ENCODE results near the gene MMP27. TPM values are rescaled to one million over a fixed set of nuclear protein-coding genes. Genes with fewer than 3 reads are reported as not detected.
"Not testable (repeated sequence)": the region's sequence is repeated elsewhere in the genome, so short reads cannot be mapped to it uniquely, and the experiment has no call there.

The MMP27 gene
- total and polyA plus RNA-seq, 5 donors from 2014 or later = not detected

DNA sequence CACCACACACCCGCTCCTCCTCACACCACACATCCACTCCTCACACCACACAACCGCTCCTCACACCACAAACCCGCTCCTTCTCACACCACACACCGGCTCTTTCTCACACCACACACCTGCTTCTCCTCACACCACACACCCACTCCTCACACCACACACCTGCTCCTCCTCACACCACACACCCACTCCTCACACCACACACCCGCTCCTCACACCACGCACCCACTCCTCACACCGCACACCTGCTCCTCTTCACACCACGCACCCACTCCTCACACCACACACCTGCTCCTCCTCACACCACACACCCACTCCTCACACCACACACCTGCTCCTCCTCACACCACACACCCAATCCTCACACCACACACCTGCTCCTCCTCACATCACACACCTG lies 25.4 kb upstream of the MMP27 start:
- DNase-seq; H3K4me1 ChIP-seq (ENCODE audit: control insufficient read depth, insufficient read depth, low read length, poor library complexity, severe bottlenecking); H3K36me3 Mint-ChIP-seq; H3K4me3 ChIP-seq (ENCODE audit: low read depth, low read length); H3K4me3 Mint-ChIP-seq; ATAC-seq (ENCODE audit: low read depth in 2 of 2); H3K27ac ChIP-seq (ENCODE audit: insufficient read depth, low read length, poor library complexity, severe bottlenecking); H3K9me3 ChIP-seq (ENCODE audit: control insufficient read depth in 2 of 2, low read length in 2 of 2); H3K36me3 ChIP-seq (ENCODE audit: control insufficient read depth, insufficient read depth, low read length); H3K27me3 Mint-ChIP-seq; H3K9me3 Mint-ChIP-seq; H3K4me1 Mint-ChIP-seq; H3K27me3 ChIP-seq (ENCODE audit: control insufficient read depth, insufficient read depth, low read length); H3K27ac Mint-ChIP-seq: not testable (repeated sequence)

DNA sequence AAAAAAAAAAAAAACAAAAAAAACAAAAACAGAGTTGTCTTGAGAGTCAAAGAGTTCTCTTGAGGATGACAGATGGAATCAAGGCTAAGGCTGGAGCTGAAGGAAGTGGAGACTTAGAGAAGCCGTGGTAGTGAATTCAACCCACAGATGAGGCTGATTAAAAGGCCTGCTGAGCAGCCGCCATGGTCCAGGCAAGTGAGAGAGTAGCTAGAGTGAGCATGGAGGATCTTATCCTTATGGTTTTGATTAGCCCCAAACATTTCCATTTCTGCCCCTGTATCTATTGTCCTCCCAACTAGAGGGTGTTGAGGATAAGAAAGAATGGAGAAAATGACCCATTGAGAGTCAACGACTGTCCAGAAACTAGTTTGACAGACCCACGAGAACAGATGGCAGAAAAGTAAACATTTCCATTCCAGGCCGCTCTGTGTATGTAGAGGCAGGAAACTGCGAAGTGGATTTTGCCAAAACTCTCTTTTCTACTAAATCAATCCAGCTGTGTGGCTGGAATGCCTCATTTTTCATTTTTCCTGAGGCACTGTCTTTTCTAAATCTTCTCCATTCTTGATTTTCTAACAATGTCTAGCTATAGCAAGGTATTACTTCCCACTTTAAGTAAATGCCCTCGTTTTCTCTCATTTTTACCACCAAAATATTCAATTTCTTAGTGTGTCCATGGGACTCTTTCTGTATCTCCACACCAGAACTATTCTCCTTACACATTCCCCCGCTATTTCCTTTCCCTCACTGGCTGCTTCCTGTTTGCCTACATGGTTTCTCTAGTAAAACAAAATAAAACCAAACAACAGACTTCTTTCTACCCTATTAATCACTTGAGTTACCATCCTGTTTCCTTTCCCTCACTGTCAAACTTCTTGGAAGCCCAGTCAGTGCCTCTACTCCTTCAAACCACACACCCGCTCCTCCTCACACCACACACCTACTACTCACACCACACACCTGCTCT lies 24.6 kb upstream of the MMP27 start:
- no peak for ATAC-seq (ENCODE audit: low read depth in 2 of 2)
- no peak overlapping the region for H3K27ac Mint-ChIP-seq
- no peak overlapping the region for H3K4me3 Mint-ChIP-seq

DNA sequence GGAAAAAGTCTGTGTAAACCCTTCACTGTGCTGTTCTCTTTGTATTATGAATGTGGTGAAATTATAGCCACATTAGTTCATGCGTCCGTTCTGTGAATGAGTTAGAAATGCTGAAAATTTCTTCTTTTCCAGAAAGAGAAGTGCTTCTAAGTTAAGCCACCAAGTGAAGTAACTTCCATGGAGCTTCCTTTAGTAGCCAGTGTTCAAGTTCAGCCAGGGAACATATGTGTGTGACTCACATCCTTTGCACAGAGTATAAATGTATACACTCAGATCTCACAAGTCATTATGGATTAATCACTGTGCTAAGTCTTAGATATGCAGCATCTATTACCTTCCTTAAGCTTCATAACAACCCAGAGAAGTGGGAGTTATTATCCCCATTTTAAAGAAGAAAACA lies 22.3 kb upstream of the MMP27 start:
- DNase-seq = no peak
- no peak overlapping the region for H3K4me3 ChIP-seq (ENCODE audit: low read depth, low read length)
- Mint-ChIP-seq H3K27me3 (peaks cover 4% of the 10 kb centered on the region), H3K4me3 (no peak overlapping the region), H3K9me3 (peaks cover 0 to 4% (median 0%) of the 10 kb centered on the region in 7 donors), H3K27ac (no peak overlapping the region), H3K4me1 (no peaks in the 10 kb centered on the region), H3K36me3 (no peaks in the 10 kb centered on the region)
- no peak for ATAC-seq (ENCODE audit: low read depth in 2 of 2)
- H3K9me3 ChIP-seq (ENCODE audit: control insufficient read depth in 2 of 2, low read length in 2 of 2) = no peaks in the 10 kb centered on the region
- H3K4me1 ChIP-seq (ENCODE audit: control insufficient read depth, insufficient read depth, low read length, poor library complexity, severe bottlenecking) = no peaks in the 10 kb centered on the region
- no peak overlapping the region for H3K27ac ChIP-seq (ENCODE audit: insufficient read depth, low read length, poor library complexity, severe bottlenecking)
- no peaks in the 10 kb centered on the region for H3K27me3 ChIP-seq (ENCODE audit: control insufficient read depth, insufficient read depth, low read length)
- H3K36me3 ChIP-seq (ENCODE audit: control insufficient read depth, insufficient read depth, low read length) = no peaks in the 10 kb centered on the region

More for the DNA sequence above, 24.6 kb upstream of the MMP27 start:
- Mint-ChIP-seq H3K4me1 (no peaks in the 10 kb centered on the region), H3K9me3 (peaks cover 0 to 4% (median 0%) of the 10 kb centered on the region in 7 donors), H3K27me3 (peaks cover 4% of the 10 kb centered on the region), H3K36me3 (no peaks in the 10 kb centered on the region)
- DNase-seq = no peak
- no peaks in the 10 kb centered on the region for H3K27me3 ChIP-seq (ENCODE audit: control insufficient read depth, insufficient read depth, low read length)
- no peaks in the 10 kb centered on the region for H3K4me1 ChIP-seq (ENCODE audit: control insufficient read depth, insufficient read depth, low read length, poor library complexity, severe bottlenecking)
- no peaks in the 10 kb centered on the region for H3K36me3 ChIP-seq (ENCODE audit: control insufficient read depth, insufficient read depth, low read length)
- H3K27ac ChIP-seq (ENCODE audit: insufficient read depth, low read length, poor library complexity, severe bottlenecking) = no peak overlapping the region
- no peak overlapping the region for H3K4me3 ChIP-seq (ENCODE audit: low read depth, low read length)
- H3K9me3 ChIP-seq (ENCODE audit: control insufficient read depth in 2 of 2, low read length in 2 of 2) = no peaks in the 10 kb centered on the region

DNA sequence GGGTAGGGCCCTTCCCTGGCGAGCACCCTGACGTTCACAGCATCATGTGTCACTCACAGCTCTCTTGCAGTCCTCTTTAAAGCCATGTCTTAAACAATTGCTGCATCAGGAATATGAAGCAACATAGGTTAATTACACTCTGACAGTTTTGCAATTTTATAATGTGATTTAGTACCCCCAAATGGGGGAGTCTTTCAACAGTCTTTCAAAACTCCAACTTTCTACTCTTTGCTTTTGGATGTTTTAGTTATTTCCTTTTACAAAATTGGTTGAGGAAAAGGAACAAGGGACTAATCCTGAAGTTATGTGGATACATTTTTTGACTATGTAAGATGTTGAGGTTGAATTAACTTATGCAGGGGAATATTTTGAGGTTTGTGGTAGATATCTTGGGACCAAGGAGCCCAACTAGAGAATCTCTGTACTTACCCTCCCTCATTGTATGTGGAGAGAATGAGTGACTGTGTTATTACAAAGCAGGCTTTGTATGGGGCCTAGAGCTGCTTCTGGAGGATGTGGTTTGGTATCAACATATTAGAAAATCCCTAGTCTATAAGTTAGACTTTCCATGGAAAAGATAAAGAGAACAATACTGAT lies 19.4 kb upstream of the MMP27 start, which contains the start of gene MMP8:
TSS of gene MMP8 (minus strand) at position 51 of the 597 bp plus-strand sequence. CDS start 99 bp downstream, outside the sequence.
- Histone ChIP-seq H3K4me1 (ENCODE audit: control insufficient read depth, insufficient read depth, low read length, poor library complexity, severe bottlenecking) (no peaks in the 10 kb centered on the region), H3K9me3 (ENCODE audit: control insufficient read depth in 2 of 2, low read length in 2 of 2) (no peaks in the 10 kb centered on the region), H3K27ac (ENCODE audit: insufficient read depth, low read length, poor library complexity, severe bottlenecking) (no peak within 1 kb of the TSS), H3K27me3 (ENCODE audit: control insufficient read depth, insufficient read depth, low read length) (no peaks in the 10 kb centered on the region), H3K36me3 (ENCODE audit: control insufficient read depth, insufficient read depth, low read length) (no peaks in the 10 kb centered on the region), H3K4me3 (ENCODE audit: low read depth, low read length) (no peak within 1 kb of the TSS)
- Mint-ChIP-seq H3K27ac (no peak within 1 kb of the TSS), H3K36me3 (no peaks in the 10 kb centered on the region), H3K4me1 (no peaks in the 10 kb centered on the region), H3K4me3 (no peak within 1 kb of the TSS), H3K9me3 (peaks cover 0 to 4% (median 0%) of the 10 kb centered on the region in 7 donors), H3K27me3 (no peaks in the 10 kb centered on the region)
- ATAC-seq (ENCODE audit: low read depth in 2 of 2) (no peak), DNase-seq (no peak)

- Histone ChIP-seq H3K27me3 (ENCODE audit: control insufficient read depth, insufficient read depth, low read length) (peaks cover 4% of the 10 kb centered on the region), H3K9me3 (ENCODE audit: control insufficient read depth in 2 of 2, low read length in 2 of 2) (no peaks in the 10 kb centered on the region), H3K4me3 (ENCODE audit: low read depth, low read length) (no peak overlapping the region), H3K4me1 (ENCODE audit: control insufficient read depth, insufficient read depth, low read length, poor library complexity, severe bottlenecking) (no peaks in the 10 kb centered on the region), H3K36me3 (ENCODE audit: control insufficient read depth, insufficient read depth, low read length) (no peaks in the 10 kb centered on the region), H3K27ac (ENCODE audit: insufficient read depth, low read length, poor library complexity, severe bottlenecking) (no peak overlapping the region)
- Mint-ChIP-seq H3K36me3 (no peaks in the 10 kb centered on the region), H3K4me3 (no peak overlapping the region), H3K27ac (no peak overlapping the region), H3K9me3 (peaks cover 0 to 1% (median 0%) of the 10 kb centered on the region in 7 donors), H3K27me3 (no peaks in the 10 kb centered on the region), H3K4me1 (peaks cover 0 to 6% (median 0%) of the 10 kb centered on the region in 4 donors)
- ATAC-seq (ENCODE audit: low read depth in 2 of 2) = no peak
- no peak for DNase-seq
Observed at GRCh38 chr11:102722821-102723220, 17.3 kb upstream of the MMP27 start.

- H3K27me3 ChIP-seq (ENCODE audit: control insufficient read depth, insufficient read depth, low read length) = peaks cover 4% of the 10 kb centered on the region
- peaks cover 0 to 1% (median 0%) of the 10 kb centered on the region in 7 donors for H3K9me3 Mint-ChIP-seq
Observed at GRCh38 chr11:102719620-102720277, 14.2 kb upstream of the MMP27 start.

DNA sequence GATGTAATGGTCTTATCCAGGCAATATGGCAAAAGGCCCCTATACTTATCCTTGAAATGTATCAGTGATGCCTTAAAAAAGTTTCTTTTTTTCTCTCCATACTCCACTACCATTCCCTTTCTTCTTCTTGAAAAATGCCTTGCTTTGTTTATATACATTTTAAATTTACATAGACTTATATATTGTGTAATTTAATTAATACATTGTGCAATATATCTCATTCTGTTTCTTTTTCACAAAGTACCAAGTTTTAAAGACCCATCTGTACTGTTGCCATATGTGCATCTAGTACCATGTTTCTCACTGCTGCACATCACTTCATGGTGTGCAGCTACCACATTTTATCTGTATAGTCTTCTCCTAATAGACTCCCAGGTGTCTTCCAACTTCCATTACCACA lies 11.7 kb upstream of the MMP27 start:
- no peak for DNase-seq
- Mint-ChIP-seq H3K9me3 (peaks cover 0 to 1% (median 0%) of the 10 kb centered on the region in 7 donors), H3K4me1 (peaks cover 0 to 6% (median 0%) of the 10 kb centered on the region in 4 donors), H3K4me3 (no peak overlapping the region), H3K27me3 (peaks cover 18% of the 10 kb centered on the region), H3K27ac (no peak overlapping the region), H3K36me3 (no peaks in the 10 kb centered on the region)
- Histone ChIP-seq H3K4me1 (ENCODE audit: control insufficient read depth, insufficient read depth, low read length, poor library complexity, severe bottlenecking) (no peaks in the 10 kb centered on the region), H3K36me3 (ENCODE audit: control insufficient read depth, insufficient read depth, low read length) (no peaks in the 10 kb centered on the region), H3K27me3 (ENCODE audit: control insufficient read depth, insufficient read depth, low read length) (peaks cover 6% of the 10 kb centered on the region), H3K9me3 (ENCODE audit: control insufficient read depth in 2 of 2, low read length in 2 of 2) (no peaks in the 10 kb centered on the region), H3K27ac (ENCODE audit: insufficient read depth, low read length, poor library complexity, severe bottlenecking) (no peak overlapping the region), H3K4me3 (ENCODE audit: low read depth, low read length) (no peak overlapping the region)
- no peak for ATAC-seq (ENCODE audit: low read depth in 2 of 2)

More at GRCh38 chr11:102719620-102720277, 14.2 kb upstream of the MMP27 start:
- Histone ChIP-seq H3K9me3 (ENCODE audit: control insufficient read depth in 2 of 2, low read length in 2 of 2) (no peaks in the 10 kb centered on the region), H3K4me3 (ENCODE audit: low read depth, low read length) (no peak overlapping the region), H3K27ac (ENCODE audit: insufficient read depth, low read length, poor library complexity, severe bottlenecking) (no peak overlapping the region), H3K36me3 (ENCODE audit: control insufficient read depth, insufficient read depth, low read length) (no peaks in the 10 kb centered on the region), H3K4me1 (ENCODE audit: control insufficient read depth, insufficient read depth, low read length, poor library complexity, severe bottlenecking) (no peaks in the 10 kb centered on the region)
- Mint-ChIP-seq H3K36me3 (no peaks in the 10 kb centered on the region), H3K27me3 (peaks cover 6% of the 10 kb centered on the region), H3K4me3 (no peak overlapping the region), H3K27ac (no peak overlapping the region), H3K4me1 (peaks cover 0 to 6% (median 0%) of the 10 kb centered on the region in 4 donors)
- DNase-seq (no peak), ATAC-seq (ENCODE audit: low read depth in 2 of 2) (no peak)

Data from CD4-positive, CD25-positive, alpha-beta regulatory T cell (primary cell).